ENCODE measurements around the gene PCGF3.
"Not testable (repeated sequence)": the region's sequence is repeated elsewhere in the genome, so short reads cannot be mapped to it uniquely, and the experiment has no call there.

PCGF3 gene

GRCh38 chr4:806979-807378, 101.3 kb downstream of the PCGF3 start:
- DNase-seq = not testable (repeated sequence)

GRCh38 chr4:807792-808191, 102.2 kb downstream of the PCGF3 start:
- DNase-seq = no peak

- DNase-seq = no peak
Observed at GRCh38 chr4:808860-809570, 103.4 kb downstream of the PCGF3 start.

GRCh38 chr4:813900-814299, 108.3 kb downstream of the PCGF3 start:
- DNase-seq = no peak

DNA sequence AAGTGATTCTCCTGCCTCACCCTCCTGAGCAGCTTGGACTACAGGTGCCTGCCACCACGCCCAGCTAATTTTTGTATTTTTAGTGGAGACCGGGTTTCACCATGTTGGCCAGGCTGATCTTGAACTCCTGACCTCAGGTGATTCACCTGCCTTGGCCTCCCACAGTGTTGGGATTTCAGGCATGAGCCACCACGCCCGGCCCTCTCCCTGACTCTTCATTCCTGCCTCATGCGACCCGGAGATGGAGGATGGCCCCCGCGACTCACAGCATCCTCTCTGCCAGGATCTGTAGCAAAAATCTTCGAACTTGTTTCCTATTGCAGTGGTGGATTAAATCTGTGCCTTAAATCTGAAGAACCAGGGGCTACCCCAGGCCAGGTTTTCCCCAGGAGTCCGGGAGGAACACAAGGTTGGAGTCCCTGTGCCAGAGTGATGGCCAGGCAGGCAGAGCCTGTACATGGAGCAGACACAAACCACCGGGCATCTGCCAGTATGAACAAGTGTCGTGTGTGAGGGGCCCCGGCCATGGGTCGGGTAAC, 108.7 kb downstream of the PCGF3 start:
- DNase-seq = no peak

- no peak for DNase-seq
Observed at GRCh38 chr4:815464-816146, 110.0 kb downstream of the PCGF3 start.

DNA sequence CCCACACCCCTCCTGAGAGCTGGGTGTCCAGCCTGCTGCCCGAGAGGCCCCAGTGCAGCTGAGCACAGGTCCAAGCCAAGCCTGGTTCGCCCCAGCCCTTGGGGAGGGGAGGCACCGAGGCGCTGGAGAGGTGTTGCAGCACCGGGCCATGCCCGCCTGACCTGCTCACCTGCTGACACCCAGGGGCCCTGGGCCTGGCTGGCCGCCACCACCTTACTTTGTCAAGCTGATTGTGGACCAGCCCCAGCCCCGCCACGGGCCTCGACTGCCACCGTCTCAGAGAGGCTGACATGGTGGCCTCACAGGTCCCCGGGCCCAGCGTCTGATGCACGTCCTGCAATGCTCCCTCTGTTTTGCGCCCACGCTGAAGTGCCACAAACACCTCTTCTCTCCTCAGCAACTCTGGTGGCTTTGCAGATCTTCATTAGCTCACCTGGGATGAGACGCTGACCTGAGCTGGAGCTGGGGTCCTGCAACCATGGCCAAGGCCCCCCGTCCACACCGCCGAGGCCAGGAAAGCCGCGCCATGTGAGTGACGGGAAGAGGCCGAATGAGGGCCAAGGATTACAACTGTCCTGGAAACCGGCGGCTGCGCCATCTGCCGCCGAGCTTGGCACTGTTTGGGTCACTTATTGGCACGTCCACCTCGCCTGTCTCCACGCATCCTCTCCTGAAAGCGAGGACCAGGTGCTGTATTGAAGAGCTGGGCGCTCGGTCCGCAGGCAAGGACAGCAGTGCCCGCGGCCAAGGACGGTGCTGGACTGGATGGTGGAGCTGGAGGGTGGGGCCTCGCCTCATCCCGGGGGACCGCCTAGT, 112.7 kb downstream of the PCGF3 start:
- DNase-seq = no peak

GRCh38 chr4:819401-820229, 114.0 kb downstream of the PCGF3 start:
- DNase-seq = no peak
